GM19372 (cell line): ENCODE data around the gene GFI1B.
"Not testable (repeated sequence)": the region's sequence is repeated elsewhere in the genome, so short reads cannot be mapped to it uniquely, and the experiment has no call there.

Source experiments
- ATAC-seq: cut with Tn5 transposase; IDR thresholded peaks from one replicate; pipeline ENCODE4 v1.9.1; 2021; ENCODE audit warnings: mild to moderate bottlenecking, low read depth, moderate library complexity; ENCODE audit not compliant: unreplicated experiment

Gene GFI1B

GRCh38 chr9:132989414-132989996 is 11.0 kb downstream of the GFI1B start:
- no peak for ATAC-seq

- not testable (repeated sequence) for ATAC-seq
These were observed 11.6 kb downstream of the GFI1B start for GRCh38 chr9:132989998-132990557.

- no peak for ATAC-seq
These were observed 12.3 kb downstream of the GFI1B start for GRCh38 chr9:132990781-132991180.

GRCh38 chr9:132991351-132992300 is 13.1 kb downstream of the GFI1B start:
- no peak for ATAC-seq

- ATAC-seq: no peak
These were observed 15.0 kb downstream of the GFI1B start for GRCh38 chr9:132993511-132993939.

GRCh38 chr9:132994410-132995120 is 16.1 kb downstream of the GFI1B start:
- ATAC-seq: no peak

- ATAC-seq: no peak
These were observed 16.6 kb downstream of the GFI1B start for GRCh38 chr9:132995121-132995420.

GRCh38 chr9:132995879-132996278 is 17.4 kb downstream of the GFI1B start:
- no peak for ATAC-seq

GRCh38 chr9:132996526-132996925 is 18.0 kb downstream of the GFI1B start:
- no peak for ATAC-seq

GRCh38 chr9:132997591-132997990 is 19.1 kb downstream of the GFI1B start:
- ATAC-seq: no peak

GRCh38 chr9:132998221-132998620 is 19.7 kb downstream of the GFI1B start:
- not testable (repeated sequence) for ATAC-seq

GRCh38 chr9:132998831-132999635 is 20.5 kb downstream of the GFI1B start:
- no peak for ATAC-seq

GRCh38 chr9:133002147-133003070 is 23.9 kb downstream of the GFI1B start:
- ATAC-seq: no peak

- no peak for ATAC-seq
These were observed 24.6 kb downstream of the GFI1B start for GRCh38 chr9:133003071-133003461.

- ATAC-seq: no peak
These were observed 25.2 kb downstream of the GFI1B start for GRCh38 chr9:133003671-133004090.

GRCh38 chr9:133004091-133004998 is 25.9 kb downstream of the GFI1B start:
- no peak for ATAC-seq

- no peak for ATAC-seq
These were observed 26.7 kb downstream of the GFI1B start for GRCh38 chr9:133004999-133005760.
